CD4-positive, alpha-beta T cell (primary cell): Measurements from ENCODE around the gene CAMTA1. TPM values are rescaled to one million over a fixed set of nuclear protein-coding genes. Genes with fewer than 3 reads are reported as not detected.

ENCODE experiments used
- ATAC-seq: fragments of 200-7000 bp; cut with Tn5 transposase; one replicate; pipeline ENCODE4 v1.10.0; 2022; ENCODE audit warnings: mild to moderate bottlenecking; ENCODE audit not compliant: poor library complexity
- CTCF ChIA-PET: fragments of 350-600 bp; sonication (Branson Sonifier 250); formaldehyde crosslinking; loops from one replicate; lab custom pipeline; 2021; ENCODE audit warnings: antibody characterized with exemption, inconsistent platforms; lab: Charles Lee
- POLR2A ChIA-PET: fragments of 350-600 bp; sonication (Branson Sonifier 250); formaldehyde crosslinking; loops from one replicate; lab custom pipeline; 2021; ENCODE audit warnings: antibody characterized with exemption, inconsistent platforms; lab: Charles Lee
- DNase-seq, 14 experiments: peaks; one replicate each; pipeline ENCODE4 v3.0.0-alpha.2; 2013 to 2020; ENCODE audit warnings: mixed read lengths in 2 of 14
- H3K27ac ChIP-seq, 2 donors: one replicate each; pipeline versions ENCODE4 v1.5.1 to v1.7.0; 2013; ENCODE audit warnings: low read length in 2 of 2, low read depth in 1 of 2, mild to moderate bottlenecking in 1 of 2
- H3K27me3 ChIP-seq, 2 experiments: 1 replicate in 1 of 2; 2 replicates in 1 of 2; pipeline versions ENCODE4 v1.6.1 to v1.7.0; 2013; ENCODE audit warnings: low read length in 2 of 2, control low read depth in 1 of 2, mild to moderate bottlenecking in 1 of 2, moderate library complexity in 1 of 2; ENCODE audit not compliant: insufficient read depth in 2 of 2, control insufficient read depth in 1 of 2
- H3K36me3 ChIP-seq: one replicate; pipeline ENCODE4 v1.6.1; 2013; ENCODE audit warnings: low read length, control low read depth; ENCODE audit not compliant: insufficient read depth
- H3K4me1 ChIP-seq: one replicate; pipeline ENCODE4 v1.6.1; 2013; ENCODE audit warnings: low read length, control low read depth; ENCODE audit not compliant: insufficient read depth
- H3K4me3 ChIP-seq: one replicate; pipeline ENCODE4 v1.5.1; 2013; ENCODE audit warnings: mild to moderate bottlenecking, low read length, moderate library complexity
- H3K9me3 ChIP-seq, 2 experiments: 1 replicate in 1 of 2; 2 replicates in 1 of 2; pipeline versions ENCODE4 v1.6.1 to v1.7.0; 2013; ENCODE audit warnings: low read length in 2 of 2, mild to moderate bottlenecking in 2 of 2, control low read depth in 1 of 2, moderate library complexity in 1 of 2; ENCODE audit not compliant: control insufficient read depth in 1 of 2, insufficient read depth in 1 of 2
- H3K27ac Mint-ChIP-seq: one replicate; pipeline ENCODE4 v1.8.0; 2020; ENCODE audit warnings: mixed read lengths
- H3K27me3 Mint-ChIP-seq: one replicate; pipeline ENCODE4 v1.8.0; 2021; ENCODE audit warnings: mixed read lengths
- H3K36me3 Mint-ChIP-seq: one replicate; pipeline ENCODE4 v1.8.0; 2021; ENCODE audit warnings: low read depth, mixed read lengths
- H3K4me1 Mint-ChIP-seq: one replicate; pipeline ENCODE4 v1.8.0; 2021; ENCODE audit warnings: low read depth, mixed read lengths
- H3K4me3 Mint-ChIP-seq: one replicate; pipeline ENCODE4 v1.8.0; 2020; ENCODE audit warnings: mild to moderate bottlenecking, mixed read lengths
- H3K9me3 Mint-ChIP-seq: one replicate; pipeline ENCODE4 v1.8.0; 2020; ENCODE audit warnings: mixed read lengths
- intact Hi-C, 2 experiments: fragments of 100-400 bp; cut with DNase I in 1 of 2; cut with micrococcal nuclease in 1 of 2; formaldehyde crosslinking; loops; one replicate each; pipeline versions ENCODE4 v1.15.1 to v1.9.0; 2023 to 2025; cut with DNase I, micrococcal nuclease
- total RNA-seq, 174 experiments: library from RNA in 2 of 174; stranded (reverse) in 2 of 174; gene quantifications; one replicate each; pipeline ENCODE4 v1.2.3 and lab custom pipeline; 2021 to 2026
- TF ChIP-seq, protein P1 (sequence below): fragments of 200-600 bp; IDR thresholded peaks from one replicate; pipeline ENCODE4 v1.8.0; 2022; ENCODE audit warnings: antibody characterized with exemption, mild to moderate bottlenecking

The CAMTA1 gene
- total RNA-seq, 2 experiments from 2014 or later = 38.6 to 39.3 TPM

DNA sequence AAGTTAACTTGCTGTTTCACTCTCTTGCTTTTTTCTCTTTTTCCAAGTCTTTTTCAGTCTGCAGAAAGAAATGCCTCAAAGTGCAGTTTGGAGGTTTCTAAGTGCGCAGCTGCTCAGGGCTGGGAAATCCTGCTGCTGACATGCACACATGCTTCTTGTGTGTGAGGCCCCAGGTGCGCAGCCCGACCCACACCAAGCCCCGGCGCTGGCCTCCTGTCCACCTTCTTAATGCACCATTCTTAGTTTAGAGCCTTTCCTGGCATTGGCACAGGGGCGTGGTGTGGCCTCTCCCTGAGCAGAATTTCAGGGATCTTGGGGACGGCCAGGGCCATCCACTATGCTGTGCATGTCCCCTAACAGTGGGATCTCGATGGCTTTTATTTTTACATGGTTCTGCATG is 315.2 kb downstream of the CAMTA1 start:
- Histone ChIP-seq H3K36me3 (no peaks in the 10 kb centered on the region), H3K27ac (no peak overlapping the region), H3K4me1 (no peaks in the 10 kb centered on the region), H3K9me3 (no peaks in the 10 kb centered on the region), H3K4me3 (no peak overlapping the region), H3K27me3 (peaks cover 1 to 7% of the 10 kb centered on the region in 2 experiments)
- CTCF ChIA-PET = no interaction called here
- TF ChIP-seq, protein P1, sequence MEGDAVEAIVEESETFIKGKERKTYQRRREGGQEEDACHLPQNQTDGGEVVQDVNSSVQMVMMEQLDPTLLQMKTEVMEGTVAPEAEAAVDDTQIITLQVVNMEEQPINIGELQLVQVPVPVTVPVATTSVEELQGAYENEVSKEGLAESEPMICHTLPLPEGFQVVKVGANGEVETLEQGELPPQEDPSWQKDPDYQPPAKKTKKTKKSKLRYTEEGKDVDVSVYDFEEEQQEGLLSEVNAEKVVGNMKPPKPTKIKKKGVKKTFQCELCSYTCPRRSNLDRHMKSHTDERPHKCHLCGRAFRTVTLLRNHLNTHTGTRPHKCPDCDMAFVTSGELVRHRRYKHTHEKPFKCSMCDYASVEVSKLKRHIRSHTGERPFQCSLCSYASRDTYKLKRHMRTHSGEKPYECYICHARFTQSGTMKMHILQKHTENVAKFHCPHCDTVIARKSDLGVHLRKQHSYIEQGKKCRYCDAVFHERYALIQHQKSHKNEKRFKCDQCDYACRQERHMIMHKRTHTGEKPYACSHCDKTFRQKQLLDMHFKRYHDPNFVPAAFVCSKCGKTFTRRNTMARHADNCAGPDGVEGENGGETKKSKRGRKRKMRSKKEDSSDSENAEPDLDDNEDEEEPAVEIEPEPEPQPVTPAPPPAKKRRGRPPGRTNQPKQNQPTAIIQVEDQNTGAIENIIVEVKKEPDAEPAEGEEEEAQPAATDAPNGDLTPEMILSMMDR = no peak
- no peak overlapping the region for H3K27ac Mint-ChIP-seq
- peaks cover 29% of the 10 kb centered on the region for H3K27me3 Mint-ChIP-seq
- POLR2A ChIA-PET = no interaction called here
- intact Hi-C loops = no loop called here
- H3K4me3 Mint-ChIP-seq = no peak overlapping the region
- H3K9me3 Mint-ChIP-seq = no peaks in the 10 kb centered on the region
- no peaks in the 10 kb centered on the region for H3K4me1 Mint-ChIP-seq
- H3K36me3 Mint-ChIP-seq = no peaks in the 10 kb centered on the region
- ATAC-seq (no peak), DNase-seq (no peak)

DNA sequence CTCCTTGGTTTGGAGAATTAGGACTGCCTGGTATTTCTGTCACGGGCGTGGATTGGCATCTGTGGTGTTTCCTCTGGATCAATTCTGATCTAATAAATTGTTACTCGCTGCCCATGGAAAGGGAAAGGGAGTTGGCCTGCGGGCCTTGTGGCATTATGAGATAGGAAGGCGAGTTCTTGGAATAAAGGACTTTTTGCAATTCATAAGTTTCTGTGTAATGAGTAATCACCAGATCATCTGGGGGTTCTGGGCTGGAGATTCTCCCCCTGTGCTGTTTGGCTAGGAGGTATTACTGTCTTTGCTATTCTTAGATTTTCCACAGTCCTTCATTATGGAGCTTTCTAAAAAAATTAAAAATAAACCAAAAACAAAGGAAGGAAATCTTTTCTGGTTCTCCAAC is 315.9 kb downstream of the CAMTA1 start:
- TF ChIP-seq, protein P1 = no peak
- Histone ChIP-seq H3K36me3 (no peaks in the 10 kb centered on the region), H3K9me3 (no peaks in the 10 kb centered on the region), H3K4me1 (no peaks in the 10 kb centered on the region), H3K27ac (no peak overlapping the region), H3K4me3 (no peak overlapping the region), H3K27me3 (peaks cover 0 to 5% of the 10 kb centered on the region in 2 experiments)
- Mint-ChIP-seq H3K27ac (no peak overlapping the region), H3K9me3 (no peaks in the 10 kb centered on the region), H3K4me1 (no peaks in the 10 kb centered on the region), H3K36me3 (no peaks in the 10 kb centered on the region), H3K27me3 (peaks cover 30% of the 10 kb centered on the region), H3K4me3 (no peak overlapping the region)
- ATAC-seq (no peak), DNase-seq (no peak)
- CTCF ChIA-PET = no interaction called here
- intact Hi-C loops = no loop called here
- POLR2A ChIA-PET = no interaction called here

DNA sequence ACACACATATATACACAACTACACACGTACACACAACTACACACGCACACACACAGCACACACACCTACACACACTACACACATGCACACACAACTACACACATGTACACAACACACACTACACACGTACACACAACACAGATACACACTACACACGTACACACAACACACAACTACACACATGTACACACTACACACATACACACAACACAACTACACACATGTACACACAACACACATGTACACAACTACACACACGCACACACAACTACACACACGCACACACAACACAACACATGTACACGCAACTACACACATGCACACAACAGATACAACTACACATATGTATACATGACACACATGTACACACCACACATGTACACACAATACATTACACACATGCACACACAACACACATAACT is 318.1 kb downstream of the CAMTA1 start:
- no peak overlapping the region for H3K4me3 Mint-ChIP-seq

More for the DNA sequence above, 318.1 kb downstream of the CAMTA1 start:
- no peaks in the 10 kb centered on the region for H3K4me1 ChIP-seq
- TF ChIP-seq, protein P1 = no peak
- H3K27me3 Mint-ChIP-seq = peaks cover 19% of the 10 kb centered on the region
- no peak overlapping the region for H3K27ac ChIP-seq
- no peaks in the 10 kb centered on the region for H3K9me3 Mint-ChIP-seq
- no peaks in the 10 kb centered on the region for H3K36me3 ChIP-seq
- H3K4me1 Mint-ChIP-seq = no peaks in the 10 kb centered on the region
- H3K4me3 ChIP-seq = no peak overlapping the region
- DNase-seq = no peak
- intact Hi-C loops = no loop called here
- H3K9me3 ChIP-seq = no peaks in the 10 kb centered on the region
- peaks cover 0 to 3% of the 10 kb centered on the region in 2 experiments for H3K27me3 ChIP-seq
- H3K36me3 Mint-ChIP-seq = no peaks in the 10 kb centered on the region
- ATAC-seq = no peak
- no peak overlapping the region for H3K27ac Mint-ChIP-seq
- POLR2A ChIA-PET = no interaction called here
- CTCF ChIA-PET = no interaction called here
